Measurements from ENCODE around the gene SKIC2.

SKIC2 gene

DNA sequence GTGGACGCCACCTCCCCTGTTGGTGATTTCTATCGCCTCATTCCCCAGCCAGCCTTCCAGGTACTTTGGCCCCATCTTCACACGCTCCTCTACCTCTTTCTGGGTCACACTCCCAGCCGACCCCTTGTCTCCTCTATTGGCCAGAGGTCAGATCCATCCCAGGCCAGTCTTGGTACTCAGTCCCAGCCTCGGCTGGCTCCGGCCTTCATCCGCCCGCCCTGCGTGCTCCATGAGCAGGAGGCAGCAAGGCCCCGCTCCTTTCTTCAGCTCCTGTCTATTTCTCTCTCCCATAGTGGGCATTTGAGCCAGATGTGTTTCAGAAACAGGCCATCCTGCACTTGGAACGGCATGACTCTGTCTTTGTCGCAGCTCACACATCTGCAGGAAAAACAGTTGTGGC is 2.6 kb downstream of the SKIC2 start:
- H3K4me1 ChIP-seq (ENCODE audit: control insufficient read depth, low read depth, low read length), result peaks cover 5% of the 10 kb centered on the region
- H3K56ac ChIP-seq (ENCODE audit: low read length), result no peak overlapping the region
- H2BK120ac ChIP-seq (ENCODE audit: low read depth, low read length), result no peak overlapping the region
- no peak overlapping the region for H3K4me3 ChIP-seq (ENCODE audit: low read length)
- H2BK15ac ChIP-seq (replicated peaks; ENCODE audit: low read depth), result no peak overlapping the region
- H3K79me2 ChIP-seq (ENCODE audit: control insufficient read depth, insufficient read depth, low read length), result peaks cover 18% of the 10 kb centered on the region
- WGBS (ENCODE audit: extremely low coverage, insufficient coverage, low lambda C conversion rate), result no CpG with 5 or more reads among the region's 12 CpGs
- no peak overlapping the region for H3K23ac ChIP-seq (ENCODE audit: low read length)
- peaks cover 18% of the 10 kb centered on the region for H3K79me1 ChIP-seq (ENCODE audit: low read length)
- H4K8ac ChIP-seq (ENCODE audit: low read depth, low read length), result no peak overlapping the region
- H3K36me3 ChIP-seq (ENCODE audit: control insufficient read depth, insufficient read depth, low read length), result peaks cover 5% of the 10 kb centered on the region
- DNase-seq, result no peak
- H3K18ac ChIP-seq (ENCODE audit: low read length), result no peak overlapping the region
- H3K4ac ChIP-seq (ENCODE audit: low read depth, low read length), result no peak overlapping the region
- no peak overlapping the region for H3K4me2 ChIP-seq (ENCODE audit: low read length)
- H2BK5ac ChIP-seq (ENCODE audit: low read length), result no peak overlapping the region
- no peak overlapping the region for H3K9ac ChIP-seq (ENCODE audit: low read length)
- no peaks in the 10 kb centered on the region for H3K27me3 ChIP-seq (ENCODE audit: insufficient read depth, low read length, poor library complexity)
- H3K27ac ChIP-seq (ENCODE audit: low read depth, low read length), result no peak overlapping the region
- H2AK5ac ChIP-seq (ENCODE audit: low read length), result no peak overlapping the region
- no peak overlapping the region for H4K5ac ChIP-seq (ENCODE audit: low read length)

DNA sequence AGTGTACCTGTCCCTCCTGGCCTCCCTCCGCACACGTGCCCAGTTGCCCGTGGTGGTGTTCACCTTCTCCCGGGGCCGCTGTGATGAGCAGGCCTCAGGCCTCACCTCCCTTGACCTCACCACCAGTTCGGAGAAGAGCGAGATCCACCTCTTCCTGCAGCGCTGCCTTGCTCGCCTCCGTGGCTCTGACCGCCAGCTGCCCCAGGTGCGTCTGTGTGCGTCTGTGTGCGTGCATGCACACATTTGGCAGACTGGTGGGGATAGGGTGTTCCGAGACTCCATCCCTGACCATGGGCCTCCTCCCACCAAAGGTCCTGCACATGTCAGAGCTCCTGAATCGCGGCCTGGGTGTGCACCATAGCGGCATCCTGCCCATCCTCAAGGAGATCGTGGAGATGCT is 4.9 kb downstream of the SKIC2 start:
- H2BK5ac ChIP-seq (ENCODE audit: low read length), result no peak overlapping the region
- H2AK5ac ChIP-seq (ENCODE audit: low read length), result no peak overlapping the region
- no peaks in the 10 kb centered on the region for H3K27me3 ChIP-seq (ENCODE audit: insufficient read depth, low read length, poor library complexity)
- no peak overlapping the region for H3K23ac ChIP-seq (ENCODE audit: low read length)
- H4K5ac ChIP-seq (ENCODE audit: low read length), result no peak overlapping the region
- peaks cover 8% of the 10 kb centered on the region for H3K79me1 ChIP-seq (ENCODE audit: low read length)
- no CpG with 5 or more reads among the region's 19 CpGs for WGBS (ENCODE audit: extremely low coverage, insufficient coverage, low lambda C conversion rate)
- H3K27ac ChIP-seq (ENCODE audit: low read depth, low read length), result no peak overlapping the region
- DNase-seq, result no peak
- no peak overlapping the region for H3K56ac ChIP-seq (ENCODE audit: low read length)
- H3K4ac ChIP-seq (ENCODE audit: low read depth, low read length), result no peak overlapping the region
- no peak overlapping the region for H3K4me2 ChIP-seq (ENCODE audit: low read length)
- H2BK120ac ChIP-seq (ENCODE audit: low read depth, low read length), result no peak overlapping the region
- H2BK15ac ChIP-seq (replicated peaks; ENCODE audit: low read depth), result no peak overlapping the region
- H3K9ac ChIP-seq (ENCODE audit: low read length), result no peak overlapping the region
- no peak overlapping the region for H3K4me3 ChIP-seq (ENCODE audit: low read length)
- H3K79me2 ChIP-seq (ENCODE audit: control insufficient read depth, insufficient read depth, low read length), result peaks cover 8% of the 10 kb centered on the region
- peaks cover 7% of the 10 kb centered on the region for H3K36me3 ChIP-seq (ENCODE audit: control insufficient read depth, insufficient read depth, low read length)
- H3K4me1 ChIP-seq (ENCODE audit: control insufficient read depth, low read depth, low read length), result peaks cover 2% of the 10 kb centered on the region
- no peak overlapping the region for H3K18ac ChIP-seq (ENCODE audit: low read length)
- H4K8ac ChIP-seq (ENCODE audit: low read depth, low read length), result no peak overlapping the region

DNA sequence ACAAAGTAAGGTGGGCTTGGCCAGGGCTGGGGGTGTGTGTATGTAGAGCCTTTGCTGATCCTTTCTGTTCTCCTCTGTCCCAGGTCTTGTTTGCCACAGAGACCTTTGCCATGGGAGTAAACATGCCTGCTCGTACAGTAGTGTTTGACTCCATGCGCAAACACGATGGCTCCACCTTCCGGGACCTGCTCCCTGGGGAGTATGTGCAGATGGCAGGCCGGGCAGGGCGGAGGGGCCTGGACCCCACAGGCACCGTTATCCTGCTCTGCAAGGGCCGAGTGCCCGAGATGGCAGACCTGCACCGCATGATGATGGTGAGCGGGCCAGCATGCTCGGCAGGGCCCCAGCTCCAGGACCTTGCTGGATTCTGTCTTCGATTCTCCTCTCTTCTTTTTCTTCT is 6.7 kb downstream of the SKIC2 start:
- H2AK5ac ChIP-seq (ENCODE audit: low read length), result no peak overlapping the region
- H3K27me3 ChIP-seq (ENCODE audit: insufficient read depth, low read length, poor library complexity), result no peaks in the 10 kb centered on the region
- DNase-seq, result no peak
- H3K79me1 ChIP-seq (ENCODE audit: low read length), result no peaks in the 10 kb centered on the region
- no peak overlapping the region for H2BK120ac ChIP-seq (ENCODE audit: low read depth, low read length)
- no peak overlapping the region for H3K4me2 ChIP-seq (ENCODE audit: low read length)
- no CpG with 5 or more reads among the region's 13 CpGs for WGBS (ENCODE audit: extremely low coverage, insufficient coverage, low lambda C conversion rate)
- H3K18ac ChIP-seq (ENCODE audit: low read length), result no peak overlapping the region
- no peak overlapping the region for H3K23ac ChIP-seq (ENCODE audit: low read length)
- H3K36me3 ChIP-seq (ENCODE audit: control insufficient read depth, insufficient read depth, low read length), result peaks cover 9% of the 10 kb centered on the region
- H2BK15ac ChIP-seq (replicated peaks; ENCODE audit: low read depth), result no peak overlapping the region
- no peak overlapping the region for H2BK5ac ChIP-seq (ENCODE audit: low read length)
- H3K4me1 ChIP-seq (ENCODE audit: control insufficient read depth, low read depth, low read length), result no peaks in the 10 kb centered on the region
- H3K9ac ChIP-seq (ENCODE audit: low read length), result no peak overlapping the region
- no peak overlapping the region for H3K27ac ChIP-seq (ENCODE audit: low read depth, low read length)
- H3K4ac ChIP-seq (ENCODE audit: low read depth, low read length), result no peak overlapping the region
- H3K79me2 ChIP-seq (ENCODE audit: control insufficient read depth, insufficient read depth, low read length), result no peaks in the 10 kb centered on the region
- H3K4me3 ChIP-seq (ENCODE audit: low read length), result no peak overlapping the region
- H4K5ac ChIP-seq (ENCODE audit: low read length), result no peak overlapping the region
- H4K8ac ChIP-seq (ENCODE audit: low read depth, low read length), result no peak overlapping the region
- H3K56ac ChIP-seq (ENCODE audit: low read length), result no peak overlapping the region

DNA sequence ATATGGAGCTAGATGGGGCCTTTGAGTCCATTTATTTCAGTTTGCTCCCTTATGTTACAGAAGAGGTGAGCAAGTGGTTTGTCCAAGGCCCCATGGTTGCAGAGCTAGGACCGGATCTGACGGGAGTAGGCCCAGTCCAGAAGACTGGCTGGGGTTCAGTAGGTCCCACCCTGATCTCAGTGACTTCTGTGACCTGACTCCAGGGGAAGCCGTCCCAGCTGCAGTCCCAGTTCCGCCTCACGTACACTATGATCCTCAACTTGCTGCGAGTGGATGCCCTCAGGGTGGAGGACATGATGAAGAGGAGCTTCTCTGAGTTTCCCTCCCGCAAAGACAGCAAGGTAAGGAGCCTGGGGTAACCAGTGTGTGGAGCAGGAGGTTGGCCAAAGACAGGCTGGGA is 7.5 kb downstream of the SKIC2 start:
- H3K27me3 ChIP-seq (ENCODE audit: insufficient read depth, low read length, poor library complexity), result no peaks in the 10 kb centered on the region
- no peak overlapping the region for H3K56ac ChIP-seq (ENCODE audit: low read length)
- WGBS (ENCODE audit: extremely low coverage, insufficient coverage, low lambda C conversion rate), result no CpG with 5 or more reads among the region's 7 CpGs
- H3K36me3 ChIP-seq (ENCODE audit: control insufficient read depth, insufficient read depth, low read length), result peaks cover 9% of the 10 kb centered on the region
- H3K4ac ChIP-seq (ENCODE audit: low read depth, low read length), result no peak overlapping the region
- no peak overlapping the region for H3K23ac ChIP-seq (ENCODE audit: low read length)
- no peak overlapping the region for H4K8ac ChIP-seq (ENCODE audit: low read depth, low read length)
- H2BK5ac ChIP-seq (ENCODE audit: low read length), result no peak overlapping the region
- no peak overlapping the region for H3K27ac ChIP-seq (ENCODE audit: low read depth, low read length)
- DNase-seq, result no peak
- H2AK5ac ChIP-seq (ENCODE audit: low read length), result no peak overlapping the region
- no peak overlapping the region for H3K9ac ChIP-seq (ENCODE audit: low read length)
- H3K4me2 ChIP-seq (ENCODE audit: low read length), result no peak overlapping the region
- H3K79me2 ChIP-seq (ENCODE audit: control insufficient read depth, insufficient read depth, low read length), result no peaks in the 10 kb centered on the region
- H4K5ac ChIP-seq (ENCODE audit: low read length), result no peak overlapping the region
- H3K4me3 ChIP-seq (ENCODE audit: low read length), result no peak overlapping the region
- H2BK15ac ChIP-seq (replicated peaks; ENCODE audit: low read depth), result no peak overlapping the region
- H3K4me1 ChIP-seq (ENCODE audit: control insufficient read depth, low read depth, low read length), result no peaks in the 10 kb centered on the region
- no peak overlapping the region for H3K18ac ChIP-seq (ENCODE audit: low read length)
- H2BK120ac ChIP-seq (ENCODE audit: low read depth, low read length), result no peak overlapping the region
- no peaks in the 10 kb centered on the region for H3K79me1 ChIP-seq (ENCODE audit: low read length)

DNA sequence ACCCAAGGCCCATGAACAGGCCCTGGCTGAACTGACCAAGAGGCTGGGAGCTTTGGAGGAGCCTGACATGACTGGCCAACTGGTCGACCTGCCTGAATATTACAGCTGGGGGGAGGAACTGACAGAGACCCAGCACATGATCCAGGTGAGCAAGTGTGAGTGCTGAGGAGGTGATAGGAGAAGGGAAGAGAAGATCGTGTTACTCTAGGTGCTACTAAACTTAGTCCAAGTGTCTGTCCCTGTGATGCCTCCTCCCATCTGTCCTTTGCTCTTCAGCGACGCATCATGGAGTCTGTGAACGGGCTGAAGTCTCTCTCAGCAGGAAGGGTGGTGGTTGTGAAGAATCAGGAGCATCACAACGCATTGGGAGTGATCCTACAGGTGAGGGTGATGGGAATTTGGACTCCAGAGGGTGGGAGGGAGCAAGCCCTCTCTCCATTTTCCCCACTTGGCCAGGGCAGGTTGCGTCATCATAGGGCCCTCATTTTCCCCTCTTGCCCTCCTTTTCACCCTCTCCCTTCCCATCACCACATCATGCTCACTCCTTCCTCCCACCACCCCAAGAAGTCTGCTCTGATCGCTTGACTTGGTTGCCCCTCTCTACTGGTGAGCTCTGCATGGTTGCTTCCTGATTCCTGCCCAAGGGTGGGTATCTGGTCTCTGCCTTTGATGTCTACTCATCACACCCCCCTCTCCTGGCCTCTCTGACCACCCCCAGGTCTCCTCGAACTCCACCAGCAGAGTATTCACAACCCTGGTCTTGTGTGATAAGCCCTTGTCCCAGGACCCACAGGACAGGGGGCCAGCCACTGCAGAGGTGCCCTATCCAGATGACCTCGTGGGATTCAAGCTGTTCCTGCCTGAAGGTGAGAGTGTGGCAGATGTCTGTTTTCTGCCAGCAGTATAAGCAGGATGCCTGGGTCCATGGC is 8.3 kb downstream of the SKIC2 start:
- Histone ChIP-seq H3K36me3 (ENCODE audit: control insufficient read depth, insufficient read depth, low read length) (peaks cover 9% of the 10 kb centered on the region), H3K9ac (ENCODE audit: low read length) (no peak overlapping the region), H3K4me2 (ENCODE audit: low read length) (no peak overlapping the region), H2BK15ac (replicated peaks; ENCODE audit: low read depth) (no peak overlapping the region), H3K56ac (ENCODE audit: low read length) (no peak overlapping the region), H3K18ac (ENCODE audit: low read length) (no peak overlapping the region), H3K23ac (ENCODE audit: low read length) (no peak overlapping the region), H3K79me2 (ENCODE audit: control insufficient read depth, insufficient read depth, low read length) (no peaks in the 10 kb centered on the region), H3K79me1 (ENCODE audit: low read length) (no peaks in the 10 kb centered on the region), H2BK120ac (ENCODE audit: low read depth, low read length) (no peak overlapping the region), H4K8ac (ENCODE audit: low read depth, low read length) (no peak overlapping the region), H4K5ac (ENCODE audit: low read length) (no peak overlapping the region), H2AK5ac (ENCODE audit: low read length) (no peak overlapping the region), H2BK5ac (ENCODE audit: low read length) (no peak overlapping the region), H3K4me3 (ENCODE audit: low read length) (no peak overlapping the region), H3K27ac (ENCODE audit: low read depth, low read length) (no peak overlapping the region), H3K4ac (ENCODE audit: low read depth, low read length) (no peak overlapping the region), H3K4me1 (ENCODE audit: control insufficient read depth, low read depth, low read length) (no peaks in the 10 kb centered on the region), H3K27me3 (ENCODE audit: insufficient read depth, low read length, poor library complexity) (no peaks in the 10 kb centered on the region)
- no CpG with 5 or more reads among the region's 10 CpGs for WGBS (ENCODE audit: extremely low coverage, insufficient coverage, low lambda C conversion rate)
- no peak for DNase-seq

DNA sequence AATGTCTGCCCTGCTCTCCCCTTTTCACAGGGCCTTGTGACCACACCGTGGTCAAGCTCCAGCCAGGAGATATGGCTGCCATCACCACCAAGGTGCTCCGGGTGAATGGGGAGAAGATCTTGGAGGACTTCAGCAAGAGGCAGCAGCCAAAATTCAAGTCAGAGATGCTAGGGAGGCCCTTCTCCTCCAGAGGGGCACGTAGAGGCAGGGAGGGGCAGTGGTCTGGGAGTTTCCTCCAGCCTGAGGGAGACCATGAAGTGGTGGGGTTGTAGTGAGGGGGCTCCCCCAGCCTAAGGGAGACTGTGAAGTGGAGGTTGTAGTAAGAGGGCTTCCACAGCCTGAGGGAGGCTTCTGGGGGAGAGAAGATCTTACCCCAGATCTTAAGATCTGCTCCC is 8.9 kb downstream of the SKIC2 start:
- Histone ChIP-seq H3K36me3 (ENCODE audit: control insufficient read depth, insufficient read depth, low read length) (peaks cover 9% of the 10 kb centered on the region), H3K79me1 (ENCODE audit: low read length) (peaks cover 1% of the 10 kb centered on the region), H3K18ac (ENCODE audit: low read length) (no peak overlapping the region), H3K79me2 (ENCODE audit: control insufficient read depth, insufficient read depth, low read length) (peaks cover under 1% of the 10 kb centered on the region), H2BK120ac (ENCODE audit: low read depth, low read length) (no peak overlapping the region), H2BK15ac (replicated peaks; ENCODE audit: low read depth) (no peak overlapping the region), H3K4me2 (ENCODE audit: low read length) (no peak overlapping the region), H4K8ac (ENCODE audit: low read depth, low read length) (no peak overlapping the region), H2AK5ac (ENCODE audit: low read length) (no peak overlapping the region), H3K4ac (ENCODE audit: low read depth, low read length) (no peak overlapping the region), H4K5ac (ENCODE audit: low read length) (no peak overlapping the region), H3K27me3 (ENCODE audit: insufficient read depth, low read length, poor library complexity) (no peaks in the 10 kb centered on the region), H3K4me1 (ENCODE audit: control insufficient read depth, low read depth, low read length) (peaks cover under 1% of the 10 kb centered on the region), H3K9ac (ENCODE audit: low read length) (no peak overlapping the region), H3K23ac (ENCODE audit: low read length) (no peak overlapping the region), H3K4me3 (ENCODE audit: low read length) (no peak overlapping the region), H2BK5ac (ENCODE audit: low read length) (no peak overlapping the region), H3K27ac (ENCODE audit: low read depth, low read length) (no peak overlapping the region), H3K56ac (ENCODE audit: low read length) (no peak overlapping the region)
- no CpG with 5 or more reads among the region's 3 CpGs for WGBS (ENCODE audit: extremely low coverage, insufficient coverage, low lambda C conversion rate)
- DNase-seq, result no peak
